Measurements from ENCODE around the gene USP11.

Gene USP11

GRCh38 chrX:47297874-47298273, 65.1 kb downstream of the USP11 start:
- no peak for ATAC-seq (ENCODE audit: insufficient read depth, low read depth)
- no peaks in the 10 kb centered on the region for H4K20me1 ChIP-seq (ENCODE audit: insufficient read depth, low read length)

More at GRCh38 chrX:47297874-47298273, 65.1 kb downstream of the USP11 start:
- Histone ChIP-seq H3K9ac (ENCODE audit: low read depth, low read length) (no peak overlapping the region), H3K4me2 (ENCODE audit: insufficient read depth, low read length) (no peak overlapping the region), H3K79me2 (ENCODE audit: insufficient read depth, low read length) (no peaks in the 10 kb centered on the region), H3K4me1 (ENCODE audit: insufficient read depth, low read length) (no peaks in the 10 kb centered on the region), H3K4me3 (ENCODE audit: low read depth in 1 of 2, low read length in 2 of 2) (no peak overlapping the region), H3K27ac (ENCODE audit: low read length) (no peak overlapping the region), H3K27me3 (ENCODE audit: insufficient read depth, low read length, poor library complexity) (no peaks in the 10 kb centered on the region), H2AFZ (ENCODE audit: low read depth, low read length) (no peak overlapping the region), H3K9me3 (ENCODE audit: insufficient read depth, low read length, severe bottlenecking) (no peaks in the 10 kb centered on the region), H3K36me3 (ENCODE audit: insufficient read depth, low read length) (no peaks in the 10 kb centered on the region)
- TF ChIP-seq CTCF (IDR thresholded peaks at IDR 0.05; ENCODE audit: borderline replicate concordance, extremely low read depth, low read length, poor library complexity, severe bottlenecking) = no peak
- TF ChIP-seq EZH2 (IDR thresholded peaks at IDR 0.05; ENCODE audit: borderline replicate concordance, low read depth, low read length, severe bottlenecking) = no peak
- no peak for DNase-seq
